ENCODE data around the gene GRID1.

GRID1 gene

GRCh38 chr10:86377797-86378146 is 11.2 kb upstream of the GRID1 start:
- H3K27me3 Mint-ChIP-seq, result peaks cover 79% of the 10 kb centered on the region
- H3K4me1 Mint-ChIP-seq, result no peaks in the 10 kb centered on the region
- H3K27ac Mint-ChIP-seq, result no peak overlapping the region

GRCh38 chr10:86376852-86377796 is 10.5 kb upstream of the GRID1 start:
- ATAC-seq, result peak; percentile 87
- no peak overlapping the region for H3K4me3 Mint-ChIP-seq
- H3K4me1 Mint-ChIP-seq, result no peaks in the 10 kb centered on the region
- H3K27ac Mint-ChIP-seq, result no peak overlapping the region
- H3K9me3 Mint-ChIP-seq, result no peaks in the 10 kb centered on the region
- H3K36me3 Mint-ChIP-seq, result no peaks in the 10 kb centered on the region
- peaks cover 83% of the 10 kb centered on the region for H3K27me3 Mint-ChIP-seq

More at GRCh38 chr10:86377797-86378146, 11.2 kb upstream of the GRID1 start:
- H3K4me3 Mint-ChIP-seq, result no peak overlapping the region
- no peaks in the 10 kb centered on the region for H3K9me3 Mint-ChIP-seq
- no peaks in the 10 kb centered on the region for H3K36me3 Mint-ChIP-seq
- ATAC-seq, result no peak

GRCh38 chr10:86376403-86376802 is 9.8 kb upstream of the GRID1 start:
- no peaks in the 10 kb centered on the region for H3K4me1 Mint-ChIP-seq
- no peaks in the 10 kb centered on the region for H3K9me3 Mint-ChIP-seq
- no peak for ATAC-seq
- no peak overlapping the region for H3K27ac Mint-ChIP-seq
- H3K36me3 Mint-ChIP-seq, result no peaks in the 10 kb centered on the region
- peaks cover 83% of the 10 kb centered on the region for H3K27me3 Mint-ChIP-seq
- H3K4me3 Mint-ChIP-seq, result no peak overlapping the region

- Mint-ChIP-seq H3K4me1 (no peaks in the 10 kb centered on the region), H3K36me3 (no peaks in the 10 kb centered on the region), H3K27me3 (peaks cover 83% of the 10 kb centered on the region), H3K27ac (no peak overlapping the region), H3K9me3 (no peaks in the 10 kb centered on the region), H3K4me3 (no peak overlapping the region)
- no peak for ATAC-seq
Measured at GRCh38 chr10:86375204-86375603, 8.6 kb upstream of the GRID1 start.

- Mint-ChIP-seq H3K27ac (no peak overlapping the region), H3K27me3 (peaks cover 83% of the 10 kb centered on the region), H3K4me3 (no peak overlapping the region), H3K36me3 (no peaks in the 10 kb centered on the region), H3K9me3 (no peaks in the 10 kb centered on the region), H3K4me1 (no peaks in the 10 kb centered on the region)
- ATAC-seq, result no peak
Measured at GRCh38 chr10:86374664-86375063, 8.1 kb upstream of the GRID1 start.

- Mint-ChIP-seq H3K4me1 (no peaks in the 10 kb centered on the region), H3K4me3 (no peak overlapping the region), H3K36me3 (no peaks in the 10 kb centered on the region), H3K27ac (no peak overlapping the region), H3K27me3 (peaks cover 86% of the 10 kb centered on the region), H3K9me3 (no peaks in the 10 kb centered on the region)
- no peak for ATAC-seq
Measured at GRCh38 chr10:86373828-86374227, 7.2 kb upstream of the GRID1 start.

- Mint-ChIP-seq H3K27ac (no peak overlapping the region), H3K36me3 (no peaks in the 10 kb centered on the region), H3K9me3 (no peaks in the 10 kb centered on the region), H3K27me3 (peaks cover 87% of the 10 kb centered on the region), H3K4me1 (no peaks in the 10 kb centered on the region), H3K4me3 (no peak overlapping the region)
- ATAC-seq, result no peak
Measured at GRCh38 chr10:86373251-86373650, 6.7 kb upstream of the GRID1 start.

- Mint-ChIP-seq H3K9me3 (no peaks in the 10 kb centered on the region), H3K27me3 (peaks cover 87% of the 10 kb centered on the region)
- no peak for ATAC-seq
Measured at GRCh38 chr10:86372784-86373239, 6.2 kb upstream of the GRID1 start.

GRCh38 chr10:86372119-86372783 is 5.7 kb upstream of the GRID1 start:
- H3K27me3 Mint-ChIP-seq, result peaks cover 87% of the 10 kb centered on the region
- ATAC-seq, result no peak

More at GRCh38 chr10:86372784-86373239, 6.2 kb upstream of the GRID1 start:
- Mint-ChIP-seq H3K4me1 (no peaks in the 10 kb centered on the region), H3K36me3 (no peaks in the 10 kb centered on the region), H3K27ac (no peak overlapping the region), H3K4me3 (no peak overlapping the region)

GRCh38 chr10:86371691-86372090 is 5.1 kb upstream of the GRID1 start:
- H3K4me1 Mint-ChIP-seq, result no peaks in the 10 kb centered on the region
- H3K27ac Mint-ChIP-seq, result no peak overlapping the region
- no peak for ATAC-seq
- H3K27me3 Mint-ChIP-seq, result peaks cover 85% of the 10 kb centered on the region
- no peak overlapping the region for H3K4me3 Mint-ChIP-seq
- H3K9me3 Mint-ChIP-seq, result no peaks in the 10 kb centered on the region
- no peaks in the 10 kb centered on the region for H3K36me3 Mint-ChIP-seq

More at GRCh38 chr10:86372119-86372783, 5.7 kb upstream of the GRID1 start:
- H3K9me3 Mint-ChIP-seq, result no peaks in the 10 kb centered on the region
- no peaks in the 10 kb centered on the region for H3K4me1 Mint-ChIP-seq
- H3K27ac Mint-ChIP-seq, result no peak overlapping the region
- no peaks in the 10 kb centered on the region for H3K36me3 Mint-ChIP-seq
- no peak overlapping the region for H3K4me3 Mint-ChIP-seq

- ATAC-seq, result no peak
- Mint-ChIP-seq H3K36me3 (no peaks in the 10 kb centered on the region), H3K4me1 (no peaks in the 10 kb centered on the region), H3K9me3 (no peaks in the 10 kb centered on the region), H3K27me3 (peaks cover 79% of the 10 kb centered on the region), H3K27ac (no peak overlapping the region), H3K4me3 (no peak overlapping the region)
Measured at GRCh38 chr10:86371116-86371515, 4.5 kb upstream of the GRID1 start.

GRCh38 chr10:86370006-86370585 is 3.5 kb upstream of the GRID1 start:
- ATAC-seq, result no peak
- peaks cover 86% of the 10 kb centered on the region for H3K27me3 Mint-ChIP-seq

GRCh38 chr10:86368987-86369386 is 2.4 kb upstream of the GRID1 start:
- Mint-ChIP-seq H3K27me3 (peaks cover 86% of the 10 kb centered on the region), H3K36me3 (no peaks in the 10 kb centered on the region)

More at GRCh38 chr10:86370006-86370585, 3.5 kb upstream of the GRID1 start:
- no peak overlapping the region for H3K27ac Mint-ChIP-seq
- peaks cover 8% of the 10 kb centered on the region for H3K4me1 Mint-ChIP-seq
- no peaks in the 10 kb centered on the region for H3K36me3 Mint-ChIP-seq
- no peak overlapping the region for H3K4me3 Mint-ChIP-seq
- no peaks in the 10 kb centered on the region for H3K9me3 Mint-ChIP-seq

GRCh38 chr10:86368046-86368445 is 1.5 kb upstream of the GRID1 start:
- Mint-ChIP-seq H3K4me3 (no peak overlapping the region), H3K36me3 (no peaks in the 10 kb centered on the region), H3K4me1 (peaks cover 25% of the 10 kb centered on the region), H3K9me3 (no peaks in the 10 kb centered on the region), H3K27ac (no peak overlapping the region), H3K27me3 (peaks cover 86% of the 10 kb centered on the region)
- ATAC-seq, result no peak

More at GRCh38 chr10:86368987-86369386, 2.4 kb upstream of the GRID1 start:
- no peak for ATAC-seq
- Mint-ChIP-seq H3K9me3 (no peaks in the 10 kb centered on the region), H3K4me3 (no peak overlapping the region), H3K4me1 (peaks cover 16% of the 10 kb centered on the region), H3K27ac (no peak overlapping the region)

GRCh38 chr10:86367152-86367951 is 757 bp upstream of the GRID1 start:
- Mint-ChIP-seq H3K27me3 (peaks cover 86% of the 10 kb centered on the region), H3K4me1 (peaks cover 28% of the 10 kb centered on the region), H3K27ac (no peak overlapping the region), H3K9me3 (no peaks in the 10 kb centered on the region), H3K4me3 (peak overlapping the region; percentile 7), H3K36me3 (no peaks in the 10 kb centered on the region)
- no peak for ATAC-seq
